Panc1 (cell line): ENCODE data around the gene RPS14. TPM values are rescaled to one million over a fixed set of nuclear protein-coding genes. Genes with fewer than 3 reads are reported as not detected.

Experiments used
- ATAC-seq: fragments of 200-7000 bp; cut with Tn5 transposase; 2 replicates; pipeline ENCODE4 v1.9.1; 2020; ENCODE audit warnings: mild to moderate bottlenecking, moderate library complexity
- BruUV-seq: library from RNA; stranded (reverse); fragments of 400-500 nt; replicated peaks from 2 replicates; lab custom pipeline; 2021; lab: Mats Ljungman, UMichigan
- CTCF ChIA-PET: fragments of 300-600 bp; sonication (Branson Sonifier 250); formaldehyde crosslinking; loops from one replicate; lab custom pipeline; 2022; ENCODE audit warnings: antibody characterized with exemption; lab: Charles Lee
- POLR2A ChIA-PET: fragments of 300-600 bp; sonication (Branson Sonifier 250); formaldehyde crosslinking; loops from one replicate; lab custom pipeline; 2022; ENCODE audit warnings: antibody characterized with exemption; lab: Charles Lee
- DNase-seq: peaks from one replicate; pipeline ENCODE4 v3.0.0-alpha.2; 2010; ENCODE audit warnings: low read depth, low spot score
- H3K27ac ChIP-seq: 2 replicates; pipeline ENCODE4 v1.5.1; 2011; ENCODE audit warnings: mild to moderate bottlenecking, low read length, inconsistent platforms
- H3K27me3 ChIP-seq: fragments of 200-500 bp; sonication (Bioruptor generic); 2 replicates; pipeline ENCODE4 v1.6.0; 2014; ENCODE audit warnings: low read length, inconsistent platforms; ENCODE audit not compliant: control insufficient read depth, insufficient read depth
- H3K36me3 ChIP-seq: fragments of 200-500 bp; sonication (Bioruptor generic); 2 replicates; pipeline ENCODE4 v1.5.1; 2014; ENCODE audit warnings: inconsistent platforms, mild to moderate bottlenecking, low read length, moderate library complexity; ENCODE audit not compliant: control insufficient read depth, insufficient read depth
- H3K4me1 ChIP-seq: 2 replicates; pipeline ENCODE4 v1.5.1; 2011; ENCODE audit warnings: inconsistent platforms, mild to moderate bottlenecking, low read length, moderate library complexity; ENCODE audit not compliant: control insufficient read depth, insufficient read depth
- H3K4me3 ChIP-seq, 2 experiments: 2 replicates each; pipeline ENCODE4 v1.5.1; 2011 to 2012; ENCODE audit warnings: low read depth in 2 of 2, low read length in 2 of 2, mild to moderate bottlenecking in 2 of 2, inconsistent platforms in 1 of 2, moderate library complexity in 1 of 2
- H3K9me3 ChIP-seq: fragments of 200-500 bp; sonication (Bioruptor generic); 2 replicates; pipeline ENCODE4 v1.5.1; 2014; ENCODE audit warnings: low read depth, mild to moderate bottlenecking, inconsistent platforms, low read length, moderate library complexity; ENCODE audit not compliant: control insufficient read depth, insufficient read depth
- CTCF ChIP-seq: fragments of 450-650 bp; IDR thresholded peaks from 2 replicates; pipeline ENCODE4 v1.5.1; 2017; ENCODE audit warnings: mild to moderate bottlenecking
- POLR2AphosphoS5 ChIP-seq: IDR thresholded peaks from 2 replicates; pipeline ENCODE4 v1.6.1; 2012; ENCODE audit warnings: mild to moderate bottlenecking, low read depth, low read length, moderate library complexity
- SIN3A ChIP-seq: IDR thresholded peaks from 2 replicates; pipeline ENCODE4 v1.6.1; 2012; ENCODE audit warnings: low read depth, mild to moderate bottlenecking, low read length, moderate library complexity, borderline replicate concordance; ENCODE audit not compliant: insufficient read depth
- TCF7L2 ChIP-seq: IDR thresholded peaks from 2 replicates; pipeline ENCODE4 v1.6.1; 2011; ENCODE audit warnings: mild to moderate bottlenecking, low read depth, low read length, inconsistent platforms
- in situ Hi-C: cut with HindIII; loops from 2 replicates; pipeline ENCODE4 v1.10.0; 2016; ENCODE audit warnings: low sequenced_read_pairs, low pct_unique_long_range_greater_than_20kb
- intact Hi-C: fragments of 100-400 bp; cut with micrococcal nuclease; formaldehyde crosslinking; loops from one replicate; pipeline ENCODE4 v1.10.0; 2022; ENCODE audit not compliant: unreplicated experiment
- total RNA-seq: library from RNA; stranded (reverse); gene quantifications from one replicate; pipeline ENCODE4 v1.2.1, GENCODE V29; 2021; ENCODE audit not compliant: unreplicated experiment
- TF ChIP-seq, protein P1 (sequence below), 2 experiments: IDR thresholded peaks; 2 replicates each; pipeline ENCODE4 v1.6.1; 2011 to 2012; ENCODE audit warnings: low read depth in 2 of 2, control low read depth in 1 of 2, low read length in 1 of 2, mild to moderate bottlenecking in 1 of 2, moderate library complexity in 1 of 2; ENCODE audit not compliant: insufficient read depth in 1 of 2

The RPS14 gene
- total RNA-seq, 1 experiment from 2014 or later, result 1,959 TPM

DNA sequence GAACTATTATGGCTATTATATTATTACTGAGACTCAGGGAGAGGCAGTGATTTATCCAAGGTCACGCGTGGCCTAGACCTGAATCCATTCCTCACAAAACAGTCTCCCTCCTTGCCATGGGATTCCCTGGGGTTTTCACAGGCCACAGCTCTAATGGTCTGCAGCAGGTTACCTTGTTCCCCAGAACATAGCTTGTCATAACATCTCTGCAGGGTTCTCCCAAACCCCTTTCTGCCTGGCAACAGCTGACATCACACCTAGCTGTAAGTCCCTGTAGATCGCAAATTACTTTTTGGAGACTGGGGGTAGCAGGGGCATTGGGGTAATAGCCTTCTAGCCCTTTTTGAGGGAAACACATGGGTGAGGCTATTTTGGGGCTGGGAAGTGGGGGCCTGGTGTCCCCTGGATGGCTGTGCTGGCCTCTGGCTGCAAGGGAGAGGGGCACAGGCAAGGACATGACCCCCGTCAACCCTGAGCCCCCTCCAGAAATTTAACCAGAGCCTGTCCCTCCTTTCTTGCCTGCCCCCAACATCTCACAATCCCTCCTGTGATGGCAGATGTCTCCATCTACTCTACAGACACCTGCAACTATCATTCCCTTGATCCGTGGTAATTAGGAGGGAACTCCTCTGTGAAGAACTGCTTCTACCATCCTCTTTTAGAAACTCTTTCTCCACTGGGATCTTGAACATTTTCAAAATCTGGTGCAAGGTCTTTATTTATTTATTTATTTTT, 38.1 kb downstream of the RPS14 start:
- TF ChIP-seq CTCF (no peak), SIN3A (no peak)
- Histone ChIP-seq H3K27me3 (no peaks in the 10 kb centered on the region), H3K36me3 (no peaks in the 10 kb centered on the region), H3K4me1 (0 out of 2 replicates have a peak, but pooled peaks cover 4% of the 10 kb centered on the region), H3K4me3 (no peak overlapping the region), H3K27ac (no peak overlapping the region), H3K9me3 (no peaks in the 10 kb centered on the region)
- POLR2A ChIA-PET, result no interaction called here
- no TSS peak for BruUV-seq
- ATAC-seq (no peak), DNase-seq (no peak)
- in situ Hi-C loops (no loop called here), intact Hi-C loops (no loop called here)
- CTCF ChIA-PET, result interaction anchor here (0.7 to 1.2 kb wide), 2 partner anchors 13 to 39 kb away, joined by 4 to 5 read pairs; no protein-coding TSS in a partner anchor

GRCh38 chr5:150410524-150411244, 38.9 kb downstream of the RPS14 start:
- H3K36me3 ChIP-seq, result no peaks in the 10 kb centered on the region
- DNase-seq (peak; percentile 41), ATAC-seq (peak; percentile 68)
- H3K27me3 ChIP-seq, result no peaks in the 10 kb centered on the region
- 0 out of 2 replicates have a peak, but pooled peaks cover 4% of the 10 kb centered on the region for H3K4me1 ChIP-seq
- POLR2A ChIA-PET, result interaction anchor here (0.6 kb wide), 1 partner anchor 14 kb away, joined by 5 read pairs; no protein-coding TSS in a partner anchor
- CTCF ChIA-PET, result interaction anchor here (0.7 to 1.2 kb wide), 2 partner anchors 12 to 39 kb away, joined by 4 to 5 read pairs; no protein-coding TSS in a partner anchor
- no peaks in the 10 kb centered on the region for H3K9me3 ChIP-seq
- in situ Hi-C loops, result no loop called here
- H3K4me3 ChIP-seq, result no peak overlapping the region
- TF ChIP-seq TCF7L2 (no peak), SIN3A (no peak), CTCF (no peak)
- intact Hi-C loops, result no loop called here
- BruUV-seq, result no TSS peak
- no peak overlapping the region for H3K27ac ChIP-seq

- no TSS peak for BruUV-seq
- ChIA-PET CTCF (interaction anchor here (1.2 kb wide), 1 partner anchor 12 kb away, joined by 4 read pairs; no protein-coding TSS in a partner anchor), POLR2A (no interaction called here)
- in situ Hi-C loops, result no loop called here
- H3K4me3 ChIP-seq, result peak overlapping the region in 1 of 2 experiments; percentile 27; a peak in 1 of 4 replicates
- H3K9me3 ChIP-seq, result no peaks in the 10 kb centered on the region
- DNase-seq (peak; percentile 77), ATAC-seq (peak; percentile 96)
- intact Hi-C loops, result no loop called here
- H3K27ac ChIP-seq, result no peak overlapping the region
- 0 out of 2 replicates have a peak, but pooled peaks cover 4% of the 10 kb centered on the region for H3K4me1 ChIP-seq
- no peaks in the 10 kb centered on the region for H3K27me3 ChIP-seq
- TF ChIP-seq, protein P1, sequence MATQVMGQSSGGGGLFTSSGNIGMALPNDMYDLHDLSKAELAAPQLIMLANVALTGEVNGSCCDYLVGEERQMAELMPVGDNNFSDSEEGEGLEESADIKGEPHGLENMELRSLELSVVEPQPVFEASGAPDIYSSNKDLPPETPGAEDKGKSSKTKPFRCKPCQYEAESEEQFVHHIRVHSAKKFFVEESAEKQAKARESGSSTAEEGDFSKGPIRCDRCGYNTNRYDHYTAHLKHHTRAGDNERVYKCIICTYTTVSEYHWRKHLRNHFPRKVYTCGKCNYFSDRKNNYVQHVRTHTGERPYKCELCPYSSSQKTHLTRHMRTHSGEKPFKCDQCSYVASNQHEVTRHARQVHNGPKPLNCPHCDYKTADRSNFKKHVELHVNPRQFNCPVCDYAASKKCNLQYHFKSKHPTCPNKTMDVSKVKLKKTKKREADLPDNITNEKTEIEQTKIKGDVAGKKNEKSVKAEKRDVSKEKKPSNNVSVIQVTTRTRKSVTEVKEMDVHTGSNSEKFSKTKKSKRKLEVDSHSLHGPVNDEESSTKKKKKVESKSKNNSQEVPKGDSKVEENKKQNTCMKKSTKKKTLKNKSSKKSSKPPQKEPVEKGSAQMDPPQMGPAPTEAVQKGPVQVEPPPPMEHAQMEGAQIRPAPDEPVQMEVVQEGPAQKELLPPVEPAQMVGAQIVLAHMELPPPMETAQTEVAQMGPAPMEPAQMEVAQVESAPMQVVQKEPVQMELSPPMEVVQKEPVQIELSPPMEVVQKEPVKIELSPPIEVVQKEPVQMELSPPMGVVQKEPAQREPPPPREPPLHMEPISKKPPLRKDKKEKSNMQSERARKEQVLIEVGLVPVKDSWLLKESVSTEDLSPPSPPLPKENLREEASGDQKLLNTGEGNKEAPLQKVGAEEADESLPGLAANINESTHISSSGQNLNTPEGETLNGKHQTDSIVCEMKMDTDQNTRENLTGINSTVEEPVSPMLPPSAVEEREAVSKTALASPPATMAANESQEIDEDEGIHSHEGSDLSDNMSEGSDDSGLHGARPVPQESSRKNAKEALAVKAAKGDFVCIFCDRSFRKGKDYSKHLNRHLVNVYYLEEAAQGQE (IDR thresholded peaks at IDR 0.05; ENCODE audit: insufficient read depth in 1 of 2, low read depth in 2 of 2, low read length in 1 of 2), result no peak
- TF ChIP-seq SIN3A, result no peak
- TF ChIP-seq TCF7L2, result no peak
- TF ChIP-seq CTCF, result no peak
- no peak for TF ChIP-seq POLR2AphosphoS5
- H3K36me3 ChIP-seq, result no peaks in the 10 kb centered on the region
These were observed 39.7 kb downstream of the RPS14 start for GRCh38 chr5:150409638-150410523.
